Stimulated activated CD8-positive, alpha-beta memory T cell treated with anti-CD3 and anti-CD28 coated beads, Interleukin-4, amount 100 ng/mL, for 1 hour (primary cell): ENCODE data around the gene CDKN1B.

Source experiments
- DNase-seq, 2 donors: peaks; one replicate each; pipeline ENCODE4 v3.0.0-alpha.2; 2020; ENCODE audit warnings: low read depth in 2 of 2, low spot score in 1 of 2

CDKN1B gene

GRCh38 chr12:12755923-12756322, 38.8 kb downstream of the CDKN1B start:
- DNase-seq = no peak

- DNase-seq = no peak
Measured at GRCh38 chr12:12757121-12757520, 40.0 kb downstream of the CDKN1B start.

DNA sequence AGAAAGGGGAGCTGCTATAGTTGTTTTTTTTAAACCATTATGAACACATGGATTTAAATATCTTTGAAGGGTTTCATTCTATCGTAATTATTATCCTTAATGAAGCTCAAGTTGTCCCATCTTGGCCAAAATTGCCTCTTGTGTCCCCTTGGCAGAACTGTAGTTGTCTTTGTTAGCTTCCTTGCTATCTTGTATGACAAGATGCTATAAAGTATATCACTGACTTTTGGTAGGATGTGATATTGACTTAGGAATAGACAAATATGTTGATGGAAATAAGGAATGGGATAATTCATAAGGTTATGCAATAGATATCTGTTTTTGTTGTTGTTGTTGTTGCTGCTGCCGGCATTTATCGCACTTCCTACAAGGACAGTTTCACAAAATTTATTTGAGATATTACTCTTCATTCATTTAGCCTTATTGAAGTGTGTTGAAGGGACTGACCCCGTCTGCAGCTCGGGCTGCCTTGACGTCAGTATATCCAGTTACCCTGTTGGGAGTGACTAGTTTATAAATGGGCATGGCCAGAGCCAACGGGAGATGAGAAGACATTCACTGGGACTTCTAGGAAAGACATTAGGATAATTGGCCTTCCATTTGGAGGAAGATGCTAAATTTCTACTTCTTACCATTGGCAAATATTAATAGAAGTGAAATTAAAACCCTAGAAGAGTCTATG, 42.2 kb downstream of the CDKN1B start:
- DNase-seq = no peak

GRCh38 chr12:12764824-12765223, 47.7 kb downstream of the CDKN1B start:
- DNase-seq = no peak

DNA sequence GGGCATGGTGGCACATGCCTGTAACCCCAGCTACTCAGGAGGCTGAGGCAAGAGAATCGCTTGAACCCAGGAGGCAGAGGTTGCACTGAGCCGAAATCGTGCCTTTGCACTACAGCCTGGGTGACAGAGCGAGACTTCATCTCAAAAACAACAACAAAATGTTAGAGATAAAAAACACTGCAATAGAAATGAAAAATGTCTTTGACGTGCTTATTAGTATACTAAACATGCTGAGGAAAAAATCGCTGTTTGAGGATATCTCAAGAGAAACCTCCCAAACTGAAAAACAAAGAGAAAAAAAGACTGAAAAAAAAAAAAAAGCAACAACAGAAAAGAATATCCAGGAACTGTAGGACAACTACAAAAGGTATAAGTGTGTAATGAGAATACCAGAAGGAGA, 53.1 kb downstream of the CDKN1B start:
- no peak for DNase-seq
